ENCODE data around the gene PPP4R3C.
"Not testable (repeated sequence)": the region's sequence is repeated elsewhere in the genome, so short reads cannot be mapped to it uniquely, and the experiment has no call there.

GRCh38 chrX:27459129-27459528 is 4.0 kb downstream of the PPP4R3C start:
- TF ChIP-seq DMTF1 (CRISPR knock-in tag; IDR thresholded peaks at IDR 0.05); ZNF766 (CRISPR knock-in tag; IDR thresholded peaks at IDR 0.05; ENCODE audit: borderline replicate concordance); CTCF (CRISPR knock-in tag; IDR thresholded peaks at IDR 0.05); SOX5 (CRISPR knock-in tag; IDR thresholded peaks at IDR 0.05; ENCODE audit: borderline replicate concordance); DDIT3 (CRISPR knock-in tag; IDR thresholded peaks at IDR 0.05); EP300 (IDR thresholded peaks at IDR 0.05; ENCODE audit: low read depth in 2 of 2, low read length in 2 of 2); EP300 (CRISPR knock-in tag; IDR thresholded peaks at IDR 0.05; ENCODE audit: borderline replicate concordance); ARHGAP35 (CRISPR knock-in tag; IDR thresholded peaks at IDR 0.05; ENCODE audit: borderline replicate concordance); SIN3B (IDR thresholded peaks at IDR 0.05; ENCODE audit: low read length): not testable (repeated sequence)
- TF ChIP-seq, protein P1, sequence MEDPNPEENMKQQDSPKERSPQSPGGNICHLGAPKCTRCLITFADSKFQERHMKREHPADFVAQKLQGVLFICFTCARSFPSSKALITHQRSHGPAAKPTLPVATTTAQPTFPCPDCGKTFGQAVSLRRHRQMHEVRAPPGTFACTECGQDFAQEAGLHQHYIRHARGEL (CRISPR knock-in tag; IDR thresholded peaks at IDR 0.05): not testable (repeated sequence)
- TF ChIP-seq, protein P2, sequence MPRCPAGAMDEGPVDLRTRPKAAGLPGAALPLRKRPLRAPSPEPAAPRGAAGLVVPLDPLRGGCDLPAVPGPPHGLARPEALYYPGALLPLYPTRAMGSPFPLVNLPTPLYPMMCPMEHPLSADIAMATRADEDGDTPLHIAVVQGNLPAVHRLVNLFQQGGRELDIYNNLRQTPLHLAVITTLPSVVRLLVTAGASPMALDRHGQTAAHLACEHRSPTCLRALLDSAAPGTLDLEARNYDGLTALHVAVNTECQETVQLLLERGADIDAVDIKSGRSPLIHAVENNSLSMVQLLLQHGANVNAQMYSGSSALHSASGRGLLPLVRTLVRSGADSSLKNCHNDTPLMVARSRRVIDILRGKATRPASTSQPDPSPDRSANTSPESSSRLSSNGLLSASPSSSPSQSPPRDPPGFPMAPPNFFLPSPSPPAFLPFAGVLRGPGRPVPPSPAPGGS (CRISPR knock-in tag; IDR thresholded peaks at IDR 0.05): not testable (repeated sequence)

Measured in HepG2 (cell line).